Muscle layer of duodenum (tissue), 2 donors: ENCODE measurements around the gene DAGLA.

Experiments used
- H3K27ac ChIP-seq: one replicate; pipeline ENCODE4 v1.7.0; 2013; ENCODE audit warnings: mild to moderate bottlenecking, low read length
- H3K27me3 ChIP-seq: one replicate; pipeline ENCODE4 v1.7.0; 2013; ENCODE audit warnings: low read depth, mild to moderate bottlenecking, control low read depth, low read length
- H3K36me3 ChIP-seq, 2 donors: one replicate each; pipeline ENCODE4 v1.7.0; 2013; ENCODE audit warnings: low read length in 2 of 2, control low read depth in 1 of 2, mild to moderate bottlenecking in 1 of 2; ENCODE audit not compliant: insufficient read depth in 2 of 2, control insufficient read depth in 1 of 2
- H3K4me1 ChIP-seq, 2 donors: one replicate each; pipeline ENCODE4 v1.7.0; 2013; ENCODE audit warnings: low read length in 2 of 2, mild to moderate bottlenecking in 2 of 2, control low read depth in 1 of 2, moderate library complexity in 1 of 2; ENCODE audit not compliant: insufficient read depth in 2 of 2, control insufficient read depth in 1 of 2
- H3K4me3 ChIP-seq, 2 donors: one replicate each; pipeline ENCODE4 v1.7.0; 2013; ENCODE audit warnings: low read length in 2 of 2, low read depth in 1 of 2, mild to moderate bottlenecking in 1 of 2
- H3K9me3 ChIP-seq, 2 donors: one replicate each; pipeline ENCODE4 v1.7.0; 2013; ENCODE audit warnings: low read length in 2 of 2, control low read depth in 1 of 2, mild to moderate bottlenecking in 1 of 2; ENCODE audit not compliant: control insufficient read depth in 1 of 2
- donor health status: healthy.

The DAGLA gene

GRCh38 chr11:61752925-61753521, 72.8 kb downstream of the DAGLA start:
- no peaks in the 10 kb centered on the region for H3K36me3 ChIP-seq
- peaks cover 3 to 5% of the 10 kb centered on the region in 2 donors for H3K4me1 ChIP-seq
- peak overlapping the region; percentile 53 to 60 for H3K4me3 ChIP-seq
- H3K27me3 ChIP-seq, result no peaks in the 10 kb centered on the region
- H3K27ac ChIP-seq, result peak overlapping the region; percentile 67
- no peaks in the 10 kb centered on the region for H3K9me3 ChIP-seq

GRCh38 chr11:61753672-61754071, 73.5 kb downstream of the DAGLA start:
- no peaks in the 10 kb centered on the region for H3K9me3 ChIP-seq
- no peaks in the 10 kb centered on the region for H3K27me3 ChIP-seq
- H3K27ac ChIP-seq, result peak overlapping the region; percentile 8
- H3K4me3 ChIP-seq, result peak overlapping the region in 1 of 2 donors; percentile 60
- H3K36me3 ChIP-seq, result no peaks in the 10 kb centered on the region
- H3K4me1 ChIP-seq, result peaks cover 3 to 5% of the 10 kb centered on the region in 2 donors

- H3K9me3 ChIP-seq, result no peaks in the 10 kb centered on the region
- H3K4me1 ChIP-seq, result peaks cover 3 to 5% of the 10 kb centered on the region in 2 donors
- no peaks in the 10 kb centered on the region for H3K27me3 ChIP-seq
- H3K4me3 ChIP-seq, result no peak overlapping the region
- peak overlapping the region; percentile 69 for H3K27ac ChIP-seq
- H3K36me3 ChIP-seq, result no peaks in the 10 kb centered on the region
Measured at GRCh38 chr11:61754534-61755482, 74.6 kb downstream of the DAGLA start.

GRCh38 chr11:61756147-61756451, 75.9 kb downstream of the DAGLA start:
- H3K27me3 ChIP-seq, result no peaks in the 10 kb centered on the region
- peak overlapping the region; percentile 69 for H3K27ac ChIP-seq
- peaks cover 3 to 5% of the 10 kb centered on the region in 2 donors for H3K4me1 ChIP-seq

GRCh38 chr11:61756452-61757212, 76.4 kb downstream of the DAGLA start:
- no peaks in the 10 kb centered on the region for H3K36me3 ChIP-seq
- no peaks in the 10 kb centered on the region for H3K27me3 ChIP-seq
- no peak overlapping the region for H3K4me3 ChIP-seq
- peaks cover 3 to 5% of the 10 kb centered on the region in 2 donors for H3K4me1 ChIP-seq
- no peaks in the 10 kb centered on the region for H3K9me3 ChIP-seq
- peak overlapping the region; percentile 72 for H3K27ac ChIP-seq

More at GRCh38 chr11:61756147-61756451, 75.9 kb downstream of the DAGLA start:
- H3K4me3 ChIP-seq, result no peak overlapping the region
- no peaks in the 10 kb centered on the region for H3K9me3 ChIP-seq
- no peaks in the 10 kb centered on the region for H3K36me3 ChIP-seq

GRCh38 chr11:61757213-61757862, 77.1 kb downstream of the DAGLA start:
- Histone ChIP-seq H3K27me3 (no peaks in the 10 kb centered on the region), H3K9me3 (no peaks in the 10 kb centered on the region), H3K4me1 (peaks cover 0 to 5% of the 10 kb centered on the region in 2 donors), H3K36me3 (no peaks in the 10 kb centered on the region), H3K4me3 (no peak overlapping the region), H3K27ac (peak overlapping the region; percentile 72)

GRCh38 chr11:61760946-61761345, 80.8 kb downstream of the DAGLA start:
- Histone ChIP-seq H3K9me3 (no peaks in the 10 kb centered on the region), H3K4me3 (no peak overlapping the region), H3K27me3 (no peaks in the 10 kb centered on the region), H3K27ac (no peak overlapping the region), H3K4me1 (no peaks in the 10 kb centered on the region), H3K36me3 (no peaks in the 10 kb centered on the region)

- Histone ChIP-seq H3K27me3 (no peaks in the 10 kb centered on the region), H3K36me3 (no peaks in the 10 kb centered on the region), H3K27ac (no peak overlapping the region), H3K4me1 (no peaks in the 10 kb centered on the region), H3K4me3 (no peak overlapping the region), H3K9me3 (no peaks in the 10 kb centered on the region)
Measured at GRCh38 chr11:61761440-61762222, 81.4 kb downstream of the DAGLA start.

- Histone ChIP-seq H3K36me3 (no peaks in the 10 kb centered on the region), H3K4me3 (no peak overlapping the region), H3K4me1 (no peaks in the 10 kb centered on the region), H3K27me3 (no peaks in the 10 kb centered on the region), H3K27ac (no peak overlapping the region), H3K9me3 (no peaks in the 10 kb centered on the region)
Measured at GRCh38 chr11:61762223-61762615, 82.0 kb downstream of the DAGLA start.

- Histone ChIP-seq H3K4me1 (no peaks in the 10 kb centered on the region), H3K36me3 (no peaks in the 10 kb centered on the region), H3K9me3 (no peaks in the 10 kb centered on the region), H3K27ac (no peak overlapping the region), H3K27me3 (no peaks in the 10 kb centered on the region), H3K4me3 (no peak overlapping the region)
Measured at GRCh38 chr11:61762798-61763197, 82.6 kb downstream of the DAGLA start.
